GM19351 (cell line): Measurements from ENCODE around the gene WARS2.
"Not testable (repeated sequence)": the region's sequence is repeated elsewhere in the genome, so short reads cannot be mapped to it uniquely, and the experiment has no call there.

Experiments used
- ATAC-seq: cut with Tn5 transposase; IDR thresholded peaks from one replicate; pipeline ENCODE4 v1.9.1; 2021; ENCODE audit warnings: mild to moderate bottlenecking, moderate library complexity; ENCODE audit not compliant: unreplicated experiment

The WARS2 gene

GRCh38 chr1:119140177-119141019, at the start of gene WARS2:
Gene WARS2, minus strand, starts transcription at chr1:119140653. Its CDS starts 9 bp downstream, at chr1:119140644.
- ATAC-seq, result peak; percentile 92

DNA sequence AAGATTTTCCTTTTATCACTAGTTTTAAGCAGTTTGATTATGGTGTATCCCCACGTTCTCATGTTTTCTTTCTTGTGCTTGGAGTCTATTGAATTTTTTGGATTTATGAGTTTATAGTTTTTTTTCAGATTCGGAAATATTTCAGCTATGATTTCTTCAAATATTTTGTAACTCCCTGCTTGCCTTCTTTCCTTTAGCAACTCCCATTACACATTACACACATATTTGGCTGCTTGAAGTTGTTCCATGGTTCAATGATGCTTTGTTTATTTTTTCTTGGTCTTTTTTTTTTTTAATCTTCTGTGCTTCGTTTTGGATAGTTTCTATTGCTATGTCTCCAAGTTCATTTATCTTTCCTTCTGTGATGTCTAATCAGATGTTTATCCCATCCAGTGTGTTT, 48.5 kb upstream of the WARS2 start:
- no peak for ATAC-seq

- no peak for ATAC-seq
Measured at GRCh38 chr1:119187416-119187815, 47.0 kb upstream of the WARS2 start.

DNA sequence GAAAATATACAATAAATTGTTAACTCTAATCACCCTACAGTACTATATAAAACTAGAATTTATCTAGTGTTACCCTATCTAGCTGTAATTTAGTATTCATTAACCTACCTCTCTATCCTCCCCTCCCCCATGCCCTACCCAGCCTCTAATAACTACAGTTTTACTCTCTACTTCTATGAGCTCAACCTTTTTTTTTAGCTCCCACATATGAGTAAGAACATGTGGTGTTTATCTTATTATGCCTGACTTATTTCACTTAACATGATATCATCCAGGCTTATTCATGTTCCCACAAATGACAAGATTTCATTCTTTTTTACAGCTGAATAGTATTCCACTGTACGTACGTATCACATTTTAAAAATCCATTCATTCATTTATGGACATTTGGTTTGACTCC, 46.0 kb upstream of the WARS2 start:
- no peak for ATAC-seq

GRCh38 chr1:119184972-119185371, 44.5 kb upstream of the WARS2 start:
- no peak for ATAC-seq

DNA sequence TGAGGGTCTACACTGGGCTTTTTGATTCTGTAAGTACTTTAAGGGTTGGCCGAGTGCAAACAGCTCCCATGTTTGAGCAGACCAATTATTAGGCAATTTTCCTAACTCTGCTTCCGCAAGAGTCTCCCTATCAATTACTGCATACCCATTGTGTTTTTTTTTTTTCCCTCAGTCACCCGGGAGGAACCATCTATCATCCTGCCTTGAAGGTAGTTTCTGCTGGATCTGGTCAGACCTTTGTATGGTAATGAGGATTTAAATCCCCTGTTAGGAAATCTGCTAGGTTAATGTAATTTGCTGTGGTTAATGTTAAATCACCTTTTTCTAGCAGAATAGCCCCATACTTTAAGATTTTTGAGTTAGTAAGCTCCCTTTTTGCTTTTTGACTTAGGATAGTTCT, 40.8 kb upstream of the WARS2 start:
- ATAC-seq, result no peak

DNA sequence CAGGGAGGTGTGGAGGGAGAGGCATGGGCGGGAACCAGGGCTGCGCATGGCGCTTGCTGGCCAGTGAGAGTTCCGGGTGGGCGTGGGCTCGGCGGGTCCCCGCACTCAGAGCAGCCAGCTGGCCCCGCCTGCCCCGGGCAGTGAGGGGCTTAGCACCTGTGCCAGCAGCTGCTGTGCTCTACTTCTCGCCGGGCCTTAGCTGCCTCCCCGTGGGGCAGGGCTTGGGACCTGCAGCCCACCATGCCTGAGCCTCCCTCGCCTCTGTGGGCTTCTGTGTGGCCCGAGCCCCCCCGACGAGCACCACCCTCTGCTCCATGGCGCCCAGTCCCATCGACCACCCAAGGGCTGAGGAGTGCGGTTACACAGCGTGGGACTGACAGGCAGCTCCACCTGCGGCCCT, 38.6 kb upstream of the WARS2 start:
- ATAC-seq, result no peak

DNA sequence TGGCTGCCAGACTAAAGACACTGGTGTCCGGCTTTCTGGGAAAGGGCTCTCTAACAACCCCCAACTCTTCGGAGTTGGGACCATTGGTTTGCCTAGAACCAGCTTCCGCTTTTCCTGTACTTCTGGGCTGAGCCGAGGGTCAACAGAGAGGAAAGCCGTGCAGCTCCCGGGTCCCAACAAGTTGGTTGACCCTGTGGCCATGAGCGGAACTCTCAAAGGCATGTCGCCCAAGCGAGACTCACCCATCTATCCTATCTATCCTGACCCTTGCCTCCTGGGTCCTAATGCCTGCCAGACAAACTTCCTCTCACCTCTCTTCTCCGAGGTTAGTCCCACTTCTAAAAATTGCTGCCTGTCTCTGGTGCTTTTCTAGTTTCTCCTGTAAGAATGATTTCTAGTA, 32.5 kb upstream of the WARS2 start:
- not testable (repeated sequence) for ATAC-seq

DNA sequence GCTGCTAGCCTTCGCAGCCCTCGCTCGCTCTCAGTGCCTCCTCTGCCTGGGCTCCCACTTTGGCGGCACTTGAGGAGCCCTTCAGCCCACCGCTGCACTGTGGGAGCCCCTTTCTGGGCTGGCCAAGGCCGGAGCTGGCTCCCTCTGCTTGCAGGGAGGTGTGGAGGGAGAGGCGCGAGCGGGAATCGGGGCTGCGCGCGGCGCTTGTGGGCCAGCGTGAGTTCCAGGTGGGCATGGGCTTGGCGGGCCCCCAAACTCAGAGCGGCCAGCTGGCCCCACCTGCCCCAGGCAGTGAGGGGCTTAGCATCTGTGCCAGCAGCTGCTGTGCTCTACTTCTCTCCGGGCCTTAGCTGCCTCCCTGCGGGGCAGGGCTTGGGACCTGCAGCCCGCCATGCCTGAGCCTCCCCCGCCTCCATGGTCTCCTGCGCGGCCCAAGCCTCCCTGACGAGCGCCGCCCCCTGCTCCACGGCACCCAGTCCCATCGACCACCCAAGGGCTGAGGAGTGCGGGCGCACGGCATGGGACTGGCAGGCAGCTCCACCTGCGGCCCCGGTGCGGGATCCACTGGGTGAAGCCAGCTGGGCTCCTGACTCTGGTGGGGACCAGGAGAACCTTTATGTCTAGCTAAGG, 31.0 kb upstream of the WARS2 start:
- ATAC-seq, result not testable (repeated sequence)

GRCh38 chr1:119163396-119163795, 22.9 kb upstream of the WARS2 start:
- ATAC-seq, result no peak

DNA sequence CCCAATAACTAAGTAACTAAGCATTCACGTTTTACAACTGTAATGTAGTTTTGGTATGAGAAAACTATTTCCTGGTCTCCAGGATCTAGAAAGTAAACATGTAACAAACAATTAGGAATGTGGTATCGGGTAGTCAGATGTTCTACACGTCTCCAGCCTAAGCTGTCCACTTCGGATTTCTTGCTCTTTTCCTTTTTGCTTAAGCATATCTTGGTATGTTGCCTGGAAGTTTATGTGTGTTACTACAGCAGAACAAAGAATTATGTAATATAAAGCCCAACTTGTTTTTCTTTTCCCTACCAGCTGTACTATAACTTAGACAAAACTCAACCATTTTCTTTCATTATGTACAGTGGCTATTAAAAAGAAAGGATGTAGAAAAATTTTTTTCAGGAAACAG, 20.4 kb upstream of the WARS2 start:
- ATAC-seq, result no peak

- no peak for ATAC-seq
Measured at GRCh38 chr1:119160409-119160808, 20.0 kb upstream of the WARS2 start.

DNA sequence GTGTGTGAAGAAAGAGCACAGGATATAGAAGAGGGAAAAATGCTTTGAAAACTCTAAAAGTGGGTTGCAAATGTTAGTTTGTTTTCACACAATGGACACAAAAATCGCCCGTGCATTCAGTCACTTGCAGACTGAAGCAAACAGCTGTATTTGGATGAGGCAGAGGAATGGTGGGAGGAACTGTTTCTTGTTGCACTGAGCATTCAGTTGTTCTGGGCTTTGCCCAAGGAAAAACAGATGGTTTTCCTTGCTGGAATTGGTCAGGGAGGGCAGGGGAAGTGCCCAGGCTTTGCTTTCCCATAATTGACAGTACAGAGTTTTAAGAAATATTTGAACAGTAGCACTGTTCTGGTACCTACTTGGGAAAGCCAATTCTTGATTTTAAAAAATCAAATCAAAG, 19.5 kb upstream of the WARS2 start:
- no peak for ATAC-seq

- ATAC-seq, result no peak
Measured at GRCh38 chr1:119159111-119159510, 18.7 kb upstream of the WARS2 start.

DNA sequence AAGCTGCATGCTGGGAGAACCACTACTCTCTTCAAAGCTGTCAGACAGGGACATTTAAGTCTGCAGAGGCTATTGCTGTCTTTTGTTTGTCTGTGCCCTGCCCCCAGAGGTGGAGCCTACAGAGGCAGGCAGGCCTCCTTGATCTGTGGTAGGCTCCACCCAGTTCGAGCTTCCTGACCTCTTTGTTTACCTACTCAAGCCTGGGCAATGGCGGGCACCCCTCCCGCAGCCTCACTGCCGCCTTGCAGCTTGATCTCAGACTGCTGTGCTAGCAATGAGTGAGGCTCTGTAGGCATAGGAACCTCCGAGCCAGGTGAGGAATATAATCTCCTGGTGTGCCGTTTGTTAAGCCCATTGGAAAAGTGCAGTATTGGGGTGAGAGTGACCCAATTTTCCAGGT, 16.3 kb upstream of the WARS2 start:
- ATAC-seq, result not testable (repeated sequence)

DNA sequence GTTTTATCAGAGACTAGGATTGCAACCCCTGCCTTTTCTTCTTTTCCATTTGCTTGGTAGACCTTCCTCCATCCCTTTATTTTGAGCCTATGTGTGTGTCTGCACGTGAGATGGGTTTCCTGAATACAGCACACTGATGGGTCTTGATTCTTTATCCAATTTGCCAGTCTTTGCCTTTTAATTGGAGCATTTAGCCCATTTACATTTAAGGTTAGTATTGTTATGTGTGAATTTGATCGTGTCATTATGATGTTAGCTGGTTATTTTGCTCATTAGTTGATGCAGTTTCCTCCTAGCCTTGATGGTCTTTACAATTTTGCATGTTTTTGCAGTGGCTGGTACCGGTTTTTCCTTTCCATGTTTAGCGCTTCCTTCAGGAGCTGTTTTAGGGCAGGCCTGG, 14.6 kb upstream of the WARS2 start:
- not testable (repeated sequence) for ATAC-seq

DNA sequence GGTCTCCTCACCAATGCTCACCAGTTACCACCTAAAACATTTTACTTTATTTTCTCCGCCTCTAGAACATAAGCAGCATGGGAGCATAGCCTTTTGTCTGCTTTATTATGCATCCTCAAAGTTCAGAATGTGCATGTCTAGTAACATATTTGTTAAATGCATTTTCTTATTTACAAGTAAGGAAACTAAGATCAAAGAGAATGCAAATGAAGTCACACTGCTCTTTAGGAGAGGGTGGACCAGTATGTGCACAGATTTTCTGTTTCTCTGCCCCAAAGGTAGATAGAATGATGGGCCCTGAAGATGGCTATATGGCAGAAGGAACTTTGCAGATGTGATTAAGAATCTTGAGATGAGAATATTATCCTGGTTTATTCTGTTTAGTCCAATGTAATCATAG, 9.7 kb upstream of the WARS2 start:
- no peak for ATAC-seq

- ATAC-seq, result no peak
Measured at GRCh38 chr1:119147661-119148090, 7.2 kb upstream of the WARS2 start.

DNA sequence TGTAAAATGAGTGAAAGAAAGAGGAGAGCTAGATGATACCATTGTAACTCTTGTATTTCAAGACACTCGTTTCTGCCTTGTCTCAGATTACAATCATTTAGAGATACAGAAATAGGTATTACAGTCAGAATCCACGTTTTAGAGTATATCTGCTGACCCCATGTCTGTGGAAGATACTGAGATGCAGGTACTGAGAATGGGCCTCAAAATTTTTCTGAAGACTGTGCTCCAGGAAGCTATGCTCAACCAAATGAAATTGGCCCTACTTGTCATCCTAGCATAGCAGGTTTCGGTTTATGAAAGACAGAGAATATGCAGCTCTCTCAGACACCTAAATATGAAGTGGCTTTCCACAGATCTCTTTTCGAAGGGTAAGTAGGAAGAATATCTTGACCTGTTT, 6.0 kb upstream of the WARS2 start:
- ATAC-seq, result no peak

DNA sequence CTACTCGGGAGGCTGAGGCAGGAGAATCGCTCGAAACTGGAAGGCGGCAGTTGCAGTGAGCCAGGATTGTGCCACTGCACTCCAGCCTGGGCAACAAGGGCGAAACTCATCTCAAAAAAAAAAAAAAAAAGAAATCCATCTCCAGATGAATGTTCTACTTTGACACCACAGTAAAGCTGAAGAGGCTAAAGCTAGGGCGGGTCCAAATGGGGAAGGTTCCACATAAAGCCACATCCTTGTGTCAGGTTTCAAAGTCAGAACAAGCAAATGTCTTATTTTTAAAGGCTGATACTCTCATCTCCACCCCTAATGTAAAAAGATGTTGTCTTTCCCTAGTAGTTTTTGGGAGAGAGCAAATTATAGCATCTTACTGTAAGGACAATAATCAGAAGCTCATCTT, 4.4 kb upstream of the WARS2 start:
- no peak for ATAC-seq

GRCh38 chr1:119143706-119144105, 3.3 kb upstream of the WARS2 start:
- ATAC-seq, result no peak

GRCh38 chr1:119141660-119142059, 1.2 kb upstream of the WARS2 start:
- no peak for ATAC-seq
